Keratinocyte (primary cell): ENCODE measurements around the gene BRD1. TPM values are rescaled to one million over a fixed set of nuclear protein-coding genes. Genes with fewer than 3 reads are reported as not detected.
"Not testable (repeated sequence)": the region's sequence is repeated elsewhere in the genome, so short reads cannot be mapped to it uniquely, and the experiment has no call there.

Experiments
- DNase-seq: peaks from one replicate; pipeline ENCODE4 v3.0.0-alpha.2; 2011; ENCODE audit warnings: low read depth, missing footprints, low spot score
- FAIRE-seq: peaks from 2 replicates; lab custom pipeline; 2011; peaks lifted over from hg19 to GRCh38; lab: Jason Lieb, UNC
- H2AFZ ChIP-seq: 2 replicates; pipeline ENCODE4 v1.6.0; 2012; ENCODE audit warnings: low read length, control low read depth, inconsistent platforms; ENCODE audit not compliant: control insufficient read depth
- H3K27ac ChIP-seq: 2 replicates; pipeline ENCODE4 v1.5.1; 2011; ENCODE audit warnings: low read length; ENCODE audit not compliant: control insufficient read depth, insufficient read depth
- H3K27me3 ChIP-seq: 3 replicates; pipeline ENCODE4 v1.6.0; 2011; ENCODE audit warnings: low read length; ENCODE audit not compliant: control insufficient read depth, insufficient read depth; ENCODE audit errors: extremely low read depth
- H3K36me3 ChIP-seq, 2 experiments: 2 replicates in 1 of 2; 3 replicates in 1 of 2; pipeline ENCODE4 v1.5.1; 2011; ENCODE audit warnings: low read length in 2 of 2, mild to moderate bottlenecking in 1 of 2; ENCODE audit not compliant: control insufficient read depth in 2 of 2, insufficient read depth in 2 of 2; ENCODE audit errors: extremely low read depth in 1 of 2
- H3K4me1 ChIP-seq: 3 replicates; pipeline ENCODE4 v1.5.1; 2011; ENCODE audit warnings: low read length; ENCODE audit not compliant: control insufficient read depth, insufficient read depth; ENCODE audit errors: extremely low read depth
- H3K4me2 ChIP-seq: 3 replicates; pipeline ENCODE4 v1.6.0; 2011; ENCODE audit warnings: low read depth, low read length; ENCODE audit not compliant: control insufficient read depth, insufficient read depth; ENCODE audit errors: extremely low read depth
- H3K4me3 ChIP-seq, 3 experiments: fragments of 200-600 bp in 1 of 3; sonication (generic) in 1 of 3; 2 replicates in 2 of 3; 3 replicates in 1 of 3; pipeline ENCODE4 v1.5.1; 2011 to 2016; ENCODE audit warnings: low read length in 3 of 3, mild to moderate bottlenecking in 3 of 3, control low read depth in 2 of 3, inconsistent platforms in 1 of 3, low read depth in 1 of 3, mixed read lengths in 1 of 3, mixed run types in 1 of 3, moderate library complexity in 1 of 3; ENCODE audit not compliant: control insufficient read depth in 2 of 3, insufficient read depth in 2 of 3; ENCODE audit errors: extremely low read depth in 1 of 3
- H3K79me2 ChIP-seq: 2 replicates; pipeline ENCODE4 v1.6.0; 2012; ENCODE audit warnings: low read length; ENCODE audit not compliant: control insufficient read depth, insufficient read depth
- H3K9ac ChIP-seq: 3 replicates; pipeline ENCODE4 v1.6.0; 2011; ENCODE audit warnings: low read length; ENCODE audit not compliant: control insufficient read depth, insufficient read depth; ENCODE audit errors: extremely low read depth
- H3K9me1 ChIP-seq: 3 replicates; pipeline ENCODE4 v1.6.0; 2011; ENCODE audit warnings: low read length; ENCODE audit not compliant: control insufficient read depth, insufficient read depth; ENCODE audit errors: extremely low read depth
- H3K9me3 ChIP-seq: 2 replicates; pipeline ENCODE4 v1.5.1; 2012; ENCODE audit warnings: low read depth, low read length; ENCODE audit not compliant: control insufficient read depth
- H4K20me1 ChIP-seq: 3 replicates; pipeline ENCODE4 v1.6.0; 2011; ENCODE audit warnings: low read length; ENCODE audit not compliant: control insufficient read depth, insufficient read depth; ENCODE audit errors: extremely low read depth
- CTCF ChIP-seq, 3 experiments: IDR thresholded peaks in 1 of 3; conservative IDR thresholded peaks in 1 of 3; optimal IDR thresholded peaks in 1 of 3; 2 replicates in 2 of 3; 3 replicates in 1 of 3; pipeline versions ENCODE3 to v1.5.1; 2011; ENCODE audit warnings: low read length in 3 of 3, mild to moderate bottlenecking in 3 of 3, moderate library complexity in 2 of 3, control low read depth in 1 of 3, inconsistent platforms in 1 of 3; ENCODE audit not compliant: insufficient read depth in 2 of 3; ENCODE audit errors: extremely low read depth in 1 of 3
- EZH2 ChIP-seq: IDR thresholded peaks from one replicate; pipeline ENCODE4 v1.6.1; 2012; ENCODE audit warnings: inconsistent platforms, mild to moderate bottlenecking, low read length, moderate library complexity
- dilution Hi-C: fragments of 300-500 bp; cut with MboI; formaldehyde crosslinking; loops from one replicate; pipeline ENCODE4 v1.7.0; 2020; ENCODE audit warnings: low sequenced_read_pairs; ENCODE audit not compliant: extremely low pct_ligation_motif_present
- polyA plus RNA-seq, 5 experiments: library from polyadenylated mRNA; depleted of rRNA in 3 of 5; stranded (reverse) in 3 of 5; stranded (forward) in 1 of 5; unstranded in 1 of 5; fragments of >200 nt; gene quantifications; 1 replicate in 1 of 5; 2 replicates in 3 of 5; 3 replicates in 1 of 5; pipeline versions ENCODE4 v1.2.1 to v1.2.3, GENCODE V29; 2011 to 2012; ENCODE audit warnings: missing spikeins in 2 of 5, low read depth in 1 of 5, low replicate concordance in 1 of 5

The BRD1 gene
- polyA plus RNA-seq, 1 donor (not counting 4 experiments of a cell fraction or from before 2014, with no cell fraction given) = 4.3 TPM

DNA sequence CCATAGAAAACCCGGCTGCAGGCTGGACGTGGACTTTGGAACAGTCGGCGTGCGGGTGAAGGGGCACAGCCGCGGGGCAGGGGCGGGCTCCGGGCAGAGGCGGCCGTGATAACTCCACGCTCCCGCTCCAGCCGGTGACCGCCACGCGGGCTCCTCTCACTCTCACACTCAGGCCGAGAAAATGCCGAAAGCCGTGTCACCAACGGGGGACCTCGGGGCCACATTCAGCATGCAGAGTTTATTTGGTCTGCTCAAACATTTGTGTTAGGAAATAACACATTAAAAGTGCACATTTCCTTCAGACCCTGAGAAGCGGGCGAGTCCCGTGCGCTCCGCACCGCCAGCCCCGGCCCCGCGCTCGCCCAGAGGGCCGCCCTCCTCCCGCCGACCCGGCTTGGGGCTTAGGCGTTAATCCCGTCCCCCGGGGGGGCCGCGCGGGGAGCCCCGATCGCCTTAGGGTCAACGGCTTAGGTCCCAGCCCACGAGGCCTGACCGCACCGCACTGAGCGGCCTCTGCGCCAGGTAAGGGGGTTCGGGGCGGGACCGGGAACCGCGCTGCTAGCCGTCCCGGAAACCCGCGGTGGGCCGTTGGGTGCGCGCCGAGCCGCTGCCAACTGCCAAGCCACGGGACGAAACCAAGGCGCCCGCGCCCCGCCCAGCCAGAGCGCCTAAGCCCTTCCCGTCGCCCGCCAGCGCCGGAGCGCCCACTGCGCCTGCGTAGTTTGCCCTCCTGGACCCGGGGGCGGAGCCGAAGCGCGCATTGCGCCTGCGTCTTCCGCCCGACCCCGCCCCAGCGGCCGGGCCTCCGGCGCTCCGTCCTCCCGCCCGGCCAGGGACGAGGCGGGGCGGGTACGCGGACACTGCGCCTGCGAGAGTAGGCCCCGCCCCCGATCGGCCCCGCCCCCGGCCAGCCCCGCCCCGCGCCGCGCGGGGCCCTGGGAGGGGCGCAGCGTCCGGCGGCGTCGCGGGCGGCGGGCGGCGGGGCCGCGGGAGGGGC, 25.5 kb upstream of the BRD1 start, which contains the start of gene ZBED4:
TSS of gene ZBED4 (plus strand) at position 947 of the 997 bp plus-strand sequence. CDS start 29,819 bp downstream, outside the sequence.
- TF ChIP-seq CTCF (optimal IDR thresholded peaks at IDR 0.05 in 1 of 3, IDR thresholded peaks at IDR 0.05 in 1 of 3, conservative IDR thresholded peaks at IDR 0.05 in 1 of 3; ENCODE audit: extremely low read depth in 1 of 3, insufficient read depth in 2 of 3, low read length in 3 of 3) = no peak
- no peak for TF ChIP-seq EZH2
- Histone ChIP-seq H3K79me2 (peaks cover 41% of the 10 kb centered on the region), H3K4me2 (peak within 1 kb of the TSS; percentile 95), H3K27me3 (peaks cover 27% of the 10 kb centered on the region), H3K9ac (peak within 1 kb of the TSS; percentile 91), H3K9me3 (no peaks in the 10 kb centered on the region), H3K36me3 (peaks cover 0 to 1% of the 10 kb centered on the region in 2 experiments), H3K27ac (peak within 1 kb of the TSS; percentile 80), H4K20me1 (peaks cover 2% of the 10 kb centered on the region), H3K4me1 (peaks cover 13% of the 10 kb centered on the region), H3K9me1 (peaks cover 7% of the 10 kb centered on the region), H3K4me3 (peak within 1 kb of the TSS; percentile 79 to 85 (median 80)), H2AFZ (peak within 1 kb of the TSS; percentile 89)
- FAIRE-seq (no peak), DNase-seq (peak; percentile 58)
- dilution Hi-C loops = no loop called here

GRCh38 chr22:49852568-49852897, 24.9 kb upstream of the BRD1 start:
- H2AFZ ChIP-seq = peak overlapping the region; percentile 89
- H3K4me1 ChIP-seq = peaks cover 13% of the 10 kb centered on the region
- H4K20me1 ChIP-seq, DNase-seq, FAIRE-seq, H3K36me3 ChIP-seq, H3K9me3 ChIP-seq, dilution Hi-C loops, H3K9me1 ChIP-seq: not testable (repeated sequence)
- H3K79me2 ChIP-seq = peaks cover 34% of the 10 kb centered on the region
- peak overlapping the region; percentile 67 to 84 (median 78) for H3K4me3 ChIP-seq
- peaks cover 33% of the 10 kb centered on the region for H3K27me3 ChIP-seq
- peak overlapping the region; percentile 80 for H3K27ac ChIP-seq
- H3K9ac ChIP-seq = peak overlapping the region; percentile 84
- peak overlapping the region; percentile 93 for H3K4me2 ChIP-seq
